Measurements from ENCODE around the gene HECTD3.

The HECTD3 gene

DNA sequence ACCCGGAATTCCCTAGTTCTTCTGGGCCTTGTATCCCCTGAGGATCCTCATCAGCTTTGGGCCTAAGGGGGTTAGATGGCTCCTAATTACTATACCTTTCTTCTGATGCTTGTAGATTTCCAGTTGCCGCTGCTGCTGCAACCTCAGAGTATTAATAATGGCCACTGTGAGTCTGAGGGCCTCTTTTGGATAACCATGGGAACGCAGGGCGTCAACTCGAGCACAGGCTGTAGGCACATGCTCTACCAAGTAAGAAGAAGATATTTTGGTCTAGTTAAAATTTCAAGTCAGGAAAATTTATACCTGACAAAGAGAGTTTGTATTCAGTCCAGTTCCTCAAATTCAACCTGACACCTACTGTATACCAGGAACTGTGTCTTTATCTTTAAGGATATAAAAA, 29.2 kb upstream of the HECTD3 start:
- TF ChIP-seq, protein P1, sequence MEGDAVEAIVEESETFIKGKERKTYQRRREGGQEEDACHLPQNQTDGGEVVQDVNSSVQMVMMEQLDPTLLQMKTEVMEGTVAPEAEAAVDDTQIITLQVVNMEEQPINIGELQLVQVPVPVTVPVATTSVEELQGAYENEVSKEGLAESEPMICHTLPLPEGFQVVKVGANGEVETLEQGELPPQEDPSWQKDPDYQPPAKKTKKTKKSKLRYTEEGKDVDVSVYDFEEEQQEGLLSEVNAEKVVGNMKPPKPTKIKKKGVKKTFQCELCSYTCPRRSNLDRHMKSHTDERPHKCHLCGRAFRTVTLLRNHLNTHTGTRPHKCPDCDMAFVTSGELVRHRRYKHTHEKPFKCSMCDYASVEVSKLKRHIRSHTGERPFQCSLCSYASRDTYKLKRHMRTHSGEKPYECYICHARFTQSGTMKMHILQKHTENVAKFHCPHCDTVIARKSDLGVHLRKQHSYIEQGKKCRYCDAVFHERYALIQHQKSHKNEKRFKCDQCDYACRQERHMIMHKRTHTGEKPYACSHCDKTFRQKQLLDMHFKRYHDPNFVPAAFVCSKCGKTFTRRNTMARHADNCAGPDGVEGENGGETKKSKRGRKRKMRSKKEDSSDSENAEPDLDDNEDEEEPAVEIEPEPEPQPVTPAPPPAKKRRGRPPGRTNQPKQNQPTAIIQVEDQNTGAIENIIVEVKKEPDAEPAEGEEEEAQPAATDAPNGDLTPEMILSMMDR (IDR thresholded peaks at IDR 0.05; ENCODE audit: low read depth, low read length) = no peak
- H3K4me3 ChIP-seq (ENCODE audit: low read depth, low read length) = no peak overlapping the region

GRCh38 chr1:45038661-45039364, 27.7 kb upstream of the HECTD3 start:
- TF ChIP-seq, protein P1 (IDR thresholded peaks at IDR 0.05; ENCODE audit: low read depth, low read length) = no peak
- no peak overlapping the region for H3K4me3 ChIP-seq (ENCODE audit: low read depth, low read length)

DNA sequence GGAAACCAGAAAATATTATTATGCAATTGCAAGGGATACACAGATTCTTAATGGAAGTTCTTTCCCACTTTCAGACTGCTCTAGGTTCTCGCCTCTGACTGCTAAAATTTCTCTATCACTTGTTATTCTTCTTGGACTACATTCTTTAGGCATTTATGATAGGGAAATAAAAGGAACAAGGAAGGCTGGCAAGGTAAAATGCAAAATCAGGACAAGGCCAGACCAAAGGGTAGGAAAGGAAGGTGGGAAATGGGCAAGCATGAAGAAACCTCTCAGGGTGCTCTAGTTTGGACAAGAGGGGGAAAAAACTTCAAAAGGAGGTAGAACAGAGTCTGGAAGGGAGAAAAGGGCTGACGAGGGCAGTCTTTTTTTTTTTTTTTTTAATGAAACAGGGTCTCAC, 27.1 kb upstream of the HECTD3 start:
- TF ChIP-seq, protein P1 (IDR thresholded peaks at IDR 0.05; ENCODE audit: low read depth, low read length) = no peak
- H3K4me3 ChIP-seq (ENCODE audit: low read depth, low read length) = no peak overlapping the region

GRCh38 chr1:45037456-45037855, 26.3 kb upstream of the HECTD3 start:
- TF ChIP-seq, protein P1 (IDR thresholded peaks at IDR 0.05; ENCODE audit: low read depth, low read length) = no peak
- H3K4me3 ChIP-seq (ENCODE audit: low read depth, low read length) = no peak overlapping the region

DNA sequence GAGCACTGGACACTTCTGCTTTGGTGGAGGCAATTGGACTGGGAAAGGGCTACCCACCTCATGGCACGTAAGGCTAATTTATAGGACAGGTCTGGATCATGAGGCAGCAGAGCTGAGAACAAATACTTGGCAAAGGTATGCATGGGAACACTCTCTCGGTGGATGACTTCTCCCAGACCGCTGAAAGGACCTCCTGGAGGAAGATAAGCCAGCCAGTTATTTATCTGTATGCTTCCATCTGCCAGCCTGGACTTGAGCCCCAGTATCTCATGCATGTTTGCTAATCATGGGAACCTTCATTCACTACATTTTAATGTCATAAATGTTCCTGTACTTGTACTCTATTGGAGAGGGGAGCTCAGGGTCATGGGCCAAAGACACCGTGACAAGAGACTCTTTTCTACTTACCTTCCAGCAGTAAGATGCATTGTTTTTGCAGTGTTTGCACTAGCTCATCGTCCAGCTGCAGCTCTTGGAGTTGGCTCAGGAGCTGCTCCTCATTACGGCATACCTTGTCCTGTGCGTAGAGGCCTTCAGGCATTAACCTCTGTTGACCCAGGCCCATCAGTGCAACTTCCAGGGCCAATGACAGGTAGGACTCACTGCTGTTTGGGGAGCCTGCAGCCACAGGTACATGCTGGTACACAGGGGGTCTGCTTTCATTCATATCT, 24.6 kb upstream of the HECTD3 start:
- no peak overlapping the region for H3K4me3 ChIP-seq (ENCODE audit: low read depth, low read length)

GRCh38 chr1:45033356-45033755, 22.2 kb upstream of the HECTD3 start:
- TF ChIP-seq, protein P1 (IDR thresholded peaks at IDR 0.05; ENCODE audit: low read depth, low read length) = no peak
- no peak overlapping the region for H3K4me3 ChIP-seq (ENCODE audit: low read depth, low read length)

More for the DNA sequence above, 24.6 kb upstream of the HECTD3 start:
- TF ChIP-seq, protein P1 (IDR thresholded peaks at IDR 0.05; ENCODE audit: low read depth, low read length) = no peak

DNA sequence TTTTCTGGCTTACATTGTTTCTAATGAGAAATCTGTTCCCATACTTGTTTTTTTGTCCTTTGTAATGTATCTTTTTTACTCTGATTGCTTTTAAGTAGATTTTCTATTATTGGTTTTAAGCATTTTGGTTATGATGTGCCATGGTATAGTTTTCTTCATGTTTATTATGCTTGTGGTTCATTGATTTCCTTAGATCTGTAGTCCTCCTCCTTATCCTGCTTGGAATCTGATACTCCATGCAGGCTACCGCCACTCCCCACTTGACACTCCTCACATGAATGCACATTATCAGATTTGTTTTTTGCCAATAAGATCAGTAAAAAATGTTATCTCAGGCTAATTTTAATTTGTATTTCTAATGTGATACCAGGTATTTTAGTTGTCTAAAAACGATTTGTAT, 21.7 kb upstream of the HECTD3 start:
- H3K4me3 ChIP-seq (ENCODE audit: low read depth, low read length) = no peak overlapping the region
- TF ChIP-seq, protein P1 (IDR thresholded peaks at IDR 0.05; ENCODE audit: low read depth, low read length) = no peak

Data from WI38 (cell line).